HG02840 (cell line): ENCODE results near the gene INPP4B.

Experiments
- ATAC-seq: cut with Tn5 transposase; IDR thresholded peaks from one replicate; pipeline ENCODE4 v1.9.1; 2021; ENCODE audit warnings: mild to moderate bottlenecking, moderate library complexity, moderate number of reproducible peaks; ENCODE audit not compliant: unreplicated experiment, low FRiP score

The INPP4B gene

DNA sequence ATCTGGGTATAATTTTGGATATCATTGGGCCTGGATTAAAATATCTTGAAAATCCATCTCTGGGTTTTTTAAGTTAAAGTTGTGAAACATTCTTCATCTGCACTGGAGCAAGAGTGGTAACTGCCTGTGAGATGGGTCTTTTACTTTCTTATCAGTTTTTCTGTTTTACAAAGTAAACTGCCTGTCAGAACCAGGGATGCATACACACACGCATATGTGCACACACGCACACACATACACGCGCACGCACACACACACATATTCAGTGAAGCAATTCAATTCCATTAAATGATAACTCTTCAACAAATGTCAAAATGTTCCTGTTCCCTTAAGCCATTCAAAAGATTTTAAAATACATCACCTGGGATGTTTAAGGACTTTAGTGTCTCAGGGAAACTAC lies 515.8 kb downstream of the INPP4B start:
- ATAC-seq = no peak

DNA sequence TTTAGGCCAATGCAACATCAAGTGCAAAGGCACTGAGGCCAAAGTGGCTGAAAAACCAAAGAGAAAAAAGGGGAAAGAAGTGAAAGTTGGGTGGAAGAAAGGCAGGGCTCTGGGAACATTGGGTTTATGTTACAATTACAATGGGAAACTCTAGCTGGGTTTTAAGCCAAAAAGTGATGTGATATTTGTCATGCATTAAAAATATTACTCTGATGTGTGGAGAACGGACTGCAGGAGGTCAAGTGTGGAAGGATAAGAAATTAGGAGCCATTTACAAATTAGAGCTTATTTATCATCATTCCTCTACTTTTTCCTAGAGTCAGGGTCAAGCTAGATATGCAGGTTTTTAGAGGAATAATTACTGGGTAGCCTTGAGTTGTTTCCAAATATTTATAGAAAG lies 516.8 kb downstream of the INPP4B start:
- no peak for ATAC-seq

DNA sequence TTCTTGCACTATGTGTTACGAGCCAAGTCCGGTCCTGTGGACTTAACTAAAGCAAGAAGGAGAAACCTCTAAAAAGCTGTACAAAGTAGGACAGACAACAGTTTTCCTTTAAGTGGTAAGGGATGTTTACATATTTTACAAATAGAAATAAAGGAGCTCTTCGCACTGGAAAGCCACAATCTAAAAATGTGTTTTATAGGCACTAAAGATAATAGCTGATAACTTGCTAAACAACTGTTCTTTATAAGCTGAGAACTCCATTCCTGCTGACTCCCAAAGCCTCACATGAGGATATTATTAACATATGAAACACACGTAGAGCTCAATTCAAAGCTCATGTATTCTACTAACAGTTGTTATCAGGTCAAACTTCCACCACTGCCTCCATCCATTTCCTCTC lies 519.9 kb downstream of the INPP4B start:
- ATAC-seq = no peak

DNA sequence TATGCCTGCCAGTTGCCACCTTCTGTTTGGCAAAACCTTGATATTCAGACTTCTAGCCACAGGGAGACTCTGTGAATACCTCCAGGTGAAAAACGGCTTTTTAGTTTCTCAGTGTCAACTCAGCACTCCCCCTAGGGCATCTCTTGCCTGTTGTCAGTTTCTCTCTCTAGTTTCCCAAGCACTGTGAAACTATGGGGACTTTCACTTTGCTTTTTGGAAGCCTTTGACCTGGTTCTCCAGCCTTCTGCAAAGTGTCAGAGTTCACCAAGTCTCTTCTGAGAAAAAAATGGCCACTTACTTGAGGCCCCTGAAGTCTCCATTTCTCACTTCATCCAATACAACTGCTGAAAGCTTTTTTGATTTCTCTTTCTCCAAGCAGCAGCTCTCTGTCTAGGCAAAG lies 521.5 kb downstream of the INPP4B start:
- no peak for ATAC-seq

DNA sequence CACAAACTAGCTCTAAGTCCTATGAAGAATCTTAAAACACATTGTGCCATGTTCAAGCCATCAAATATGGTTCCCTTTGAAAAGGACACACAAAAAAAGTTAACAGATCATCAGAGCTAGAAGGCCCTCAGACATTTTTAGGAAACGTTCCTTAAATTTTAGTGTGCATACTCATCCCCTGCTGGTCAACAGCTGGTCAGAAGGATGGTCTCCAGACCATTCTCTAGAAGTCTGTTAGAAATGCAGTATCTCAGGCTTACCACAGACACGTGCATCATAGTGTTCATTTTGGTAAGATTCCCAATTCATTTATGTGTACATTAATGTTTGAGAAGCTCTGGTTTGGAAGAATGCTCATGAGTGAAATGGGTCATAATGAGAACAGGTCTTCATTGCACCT lies 523.1 kb downstream of the INPP4B start:
- ATAC-seq = no peak

DNA sequence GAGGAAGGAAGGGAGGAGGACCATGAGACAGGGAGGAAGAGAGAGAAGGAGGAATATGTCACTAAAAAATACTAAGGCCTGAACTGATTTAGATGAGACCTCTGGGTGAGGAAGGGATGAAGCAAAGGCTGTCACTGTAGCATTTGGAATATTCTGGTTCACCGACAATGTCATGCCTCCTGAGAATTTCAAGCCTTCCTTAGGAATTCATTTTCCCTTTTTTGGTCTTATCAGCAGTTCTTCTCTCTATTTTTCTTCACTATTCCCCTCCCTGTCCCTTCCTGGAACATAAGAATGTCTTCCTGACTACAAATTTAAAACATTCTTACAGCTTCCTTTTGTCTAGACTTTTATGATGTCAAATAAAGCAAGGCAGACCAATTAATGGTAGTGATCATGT lies 527.8 kb downstream of the INPP4B start:
- ATAC-seq = no peak

DNA sequence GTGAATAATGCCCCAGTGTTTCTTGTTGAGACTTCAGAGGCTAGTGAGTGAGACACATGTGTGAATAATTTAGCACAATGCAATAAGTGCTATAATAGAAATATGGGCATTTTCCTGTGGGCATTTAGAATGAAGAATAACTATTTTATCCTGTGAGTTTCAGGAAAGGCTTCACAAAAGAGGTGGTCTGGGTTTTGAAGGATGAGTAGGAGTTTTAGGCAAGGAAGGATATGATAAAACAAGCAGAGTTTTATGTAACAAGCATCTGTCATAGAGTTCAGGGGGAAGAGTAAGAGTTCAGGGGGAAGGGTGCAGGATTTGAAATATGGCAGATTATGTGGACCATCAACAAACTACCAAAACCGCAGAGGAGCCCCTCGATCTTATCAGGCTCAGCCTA lies 529.2 kb downstream of the INPP4B start:
- ATAC-seq = no peak

DNA sequence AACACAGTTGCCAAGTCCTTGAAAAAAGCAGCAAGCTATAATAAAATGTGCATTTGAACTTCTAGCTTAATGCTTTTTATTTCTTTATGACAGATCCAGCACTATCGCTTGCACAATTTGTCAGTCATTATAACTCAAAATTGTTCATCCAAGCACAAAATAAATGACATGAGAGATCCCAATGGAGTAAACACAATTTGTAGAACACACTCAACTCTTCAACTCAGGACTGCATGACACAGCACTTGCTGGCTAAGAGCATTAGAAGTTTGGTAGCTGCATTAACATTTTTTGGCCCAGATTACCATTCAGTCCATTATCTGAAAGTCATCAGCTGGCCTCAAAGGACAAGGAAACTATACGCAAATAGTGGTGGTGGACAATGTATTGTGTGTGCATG lies 530.1 kb downstream of the INPP4B start:
- no peak for ATAC-seq

DNA sequence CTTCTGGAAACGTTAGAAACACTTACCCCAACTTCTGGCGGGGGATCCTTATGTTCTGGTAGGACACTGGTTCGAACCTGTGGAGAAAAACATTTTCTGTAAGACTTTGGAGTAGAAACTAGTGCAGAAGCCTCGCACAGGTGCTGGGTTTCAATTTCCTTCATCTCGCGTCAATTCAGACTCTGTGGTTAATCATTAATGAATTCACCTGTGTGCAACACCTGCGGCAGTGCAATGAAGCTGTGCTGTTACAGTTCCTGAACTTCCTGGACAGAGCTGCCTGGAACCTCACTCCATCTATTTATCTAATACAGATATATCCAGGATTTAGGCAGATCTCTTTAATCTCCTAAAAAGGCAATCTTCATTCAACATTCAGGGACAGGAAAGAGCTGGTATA lies 531.4 kb downstream of the INPP4B start:
- no peak for ATAC-seq

DNA sequence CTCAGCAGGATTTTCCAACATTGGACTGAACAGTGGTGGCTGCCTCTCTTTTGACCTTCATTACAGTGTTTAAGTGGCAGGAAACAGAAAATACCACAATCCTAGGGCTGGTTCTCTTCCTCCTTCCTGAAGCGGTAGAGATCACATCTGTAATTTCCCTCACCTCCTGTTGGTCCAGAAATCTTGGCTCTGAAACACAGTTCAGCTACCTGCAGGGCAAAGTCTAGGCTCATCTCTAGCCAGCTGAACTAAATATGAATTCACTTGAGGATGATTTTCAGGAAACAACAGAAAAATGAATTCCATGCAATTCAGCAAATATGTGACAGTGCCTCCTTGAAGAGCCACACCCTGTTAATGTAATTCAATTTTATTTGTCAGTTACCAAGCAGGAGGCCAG lies 531.9 kb downstream of the INPP4B start:
- ATAC-seq = no peak

DNA sequence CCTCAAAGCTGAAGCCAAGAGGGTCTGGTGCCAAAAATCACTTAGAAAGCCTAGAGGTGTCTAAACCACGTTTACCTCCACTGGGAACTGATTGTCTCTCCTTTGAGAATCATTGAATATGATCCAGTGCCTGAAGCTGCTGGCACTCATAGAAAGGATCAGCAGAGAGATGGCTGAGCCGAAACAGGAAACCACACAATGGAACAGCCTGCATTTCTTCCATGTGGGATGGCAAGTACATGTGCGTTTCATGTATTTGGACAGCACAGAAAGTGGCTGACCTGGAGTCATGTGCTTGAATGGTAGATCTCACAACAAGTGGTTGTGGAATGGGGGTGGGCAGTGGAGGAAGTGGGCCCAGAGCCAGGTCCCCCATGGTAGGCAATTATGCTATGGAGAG lies 533.7 kb downstream of the INPP4B start:
- no peak for ATAC-seq

DNA sequence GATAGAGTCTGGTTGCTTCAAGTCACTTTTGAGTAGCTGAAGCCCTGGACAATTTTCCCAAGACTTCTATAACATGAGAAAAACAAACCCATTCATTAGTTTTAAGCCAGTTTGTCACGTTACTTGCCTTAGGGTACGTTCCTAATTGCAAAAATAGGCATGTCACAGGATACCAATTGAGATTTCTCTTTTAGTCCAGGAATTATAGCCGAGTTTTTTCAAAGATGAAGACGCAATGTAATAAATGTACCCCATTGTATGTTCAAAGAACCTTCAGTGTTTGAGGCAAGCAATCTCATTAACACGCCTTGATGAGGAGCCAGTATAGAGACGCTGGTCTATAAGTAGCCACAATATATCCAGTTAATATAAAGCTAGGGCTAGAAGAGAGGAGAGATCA lies 534.2 kb downstream of the INPP4B start:
- ATAC-seq = no peak

DNA sequence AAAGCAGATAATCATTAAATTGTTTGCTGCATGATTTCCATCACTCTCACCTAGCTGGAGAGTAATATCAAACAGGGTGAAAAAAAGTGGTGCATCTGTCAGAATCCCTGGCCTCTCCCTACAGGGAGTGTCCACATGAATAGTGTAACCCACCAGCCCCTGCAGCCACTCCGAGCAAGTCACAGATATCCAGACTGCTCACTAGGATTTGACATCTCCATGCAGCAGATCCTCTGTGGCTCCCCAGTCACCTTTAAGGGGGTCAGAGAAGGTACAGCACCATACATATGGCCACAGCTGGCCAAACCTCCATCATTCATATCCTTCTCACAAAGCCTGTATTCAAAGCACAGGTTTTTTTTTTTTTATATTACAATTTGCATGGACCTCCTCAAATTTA lies 536.3 kb downstream of the INPP4B start:
- no peak for ATAC-seq

DNA sequence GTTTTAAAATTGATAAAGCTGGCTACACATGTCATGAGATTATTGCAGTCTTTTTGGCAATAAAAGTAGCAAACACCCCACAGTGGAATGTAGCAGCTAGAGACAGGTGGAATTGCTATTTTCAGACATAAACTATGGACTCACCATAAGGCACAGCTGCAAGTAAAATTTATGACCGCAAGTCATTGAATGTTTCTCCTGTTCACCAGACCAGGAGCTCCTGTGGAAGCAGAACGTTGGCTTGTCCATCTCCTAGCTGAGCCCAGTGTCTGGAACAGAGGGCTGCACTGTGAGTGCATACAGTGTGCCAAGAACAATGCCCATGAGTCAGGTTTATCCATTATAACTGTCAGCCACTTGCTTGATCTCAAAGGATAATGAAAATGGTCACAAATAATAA lies 538.2 kb downstream of the INPP4B start:
- ATAC-seq = no peak

DNA sequence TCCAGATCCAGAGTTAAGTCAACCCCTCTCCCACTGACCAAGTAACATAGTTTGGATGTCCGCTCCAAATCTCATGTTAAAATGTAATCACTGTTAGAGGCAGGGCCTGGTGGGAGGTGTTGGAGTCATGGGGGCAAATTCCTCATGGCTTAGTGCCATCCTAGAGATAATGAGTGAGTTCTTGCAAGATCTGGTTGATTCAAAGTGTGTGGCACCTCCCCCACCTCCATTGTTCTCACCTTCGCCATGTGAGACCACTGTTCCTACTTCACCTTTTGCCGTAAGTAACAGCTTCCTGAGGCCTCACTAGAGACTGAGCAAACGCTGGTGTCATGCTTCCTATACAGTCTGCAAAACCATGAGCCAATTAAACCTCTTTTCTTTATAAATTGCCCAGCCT lies 548.8 kb downstream of the INPP4B start:
- no peak for ATAC-seq

DNA sequence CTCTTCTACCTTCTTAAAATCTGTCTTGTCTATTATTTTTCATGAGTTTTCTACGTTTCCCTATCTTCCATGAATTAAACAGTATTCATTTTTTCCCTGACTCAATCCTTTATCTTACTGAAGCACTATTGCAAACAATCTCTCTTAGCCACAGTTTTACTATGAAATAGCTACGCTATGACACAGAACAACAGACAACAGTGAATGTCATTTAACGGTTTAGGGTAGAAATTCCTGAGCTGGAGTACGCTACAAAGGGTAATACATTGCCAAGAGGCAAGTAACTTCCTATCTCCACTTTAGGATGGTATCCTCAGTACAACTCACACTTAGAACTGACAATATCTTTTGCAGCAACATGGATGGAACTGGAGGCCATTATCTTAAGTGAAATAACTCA lies 552.6 kb downstream of the INPP4B start:
- no peak for ATAC-seq

DNA sequence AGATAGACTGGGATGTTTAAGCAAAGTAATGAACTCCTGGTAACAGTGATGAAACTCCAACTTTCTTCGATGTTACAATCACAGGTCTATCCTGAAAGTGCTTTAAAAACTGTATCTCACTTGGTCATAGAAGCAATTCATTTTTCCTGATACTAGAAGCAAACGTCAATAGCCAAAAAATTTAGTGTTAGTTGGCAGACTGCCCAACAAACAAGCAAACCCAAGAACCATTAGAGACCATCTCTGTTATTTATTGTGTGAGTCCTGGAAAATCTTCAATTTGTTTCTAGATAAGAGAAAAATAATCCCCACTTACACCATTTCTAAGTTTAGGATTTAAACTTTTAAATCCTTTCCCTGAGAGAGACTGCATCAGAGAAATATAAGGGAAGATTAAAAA lies 553.9 kb downstream of the INPP4B start:
- no peak for ATAC-seq

DNA sequence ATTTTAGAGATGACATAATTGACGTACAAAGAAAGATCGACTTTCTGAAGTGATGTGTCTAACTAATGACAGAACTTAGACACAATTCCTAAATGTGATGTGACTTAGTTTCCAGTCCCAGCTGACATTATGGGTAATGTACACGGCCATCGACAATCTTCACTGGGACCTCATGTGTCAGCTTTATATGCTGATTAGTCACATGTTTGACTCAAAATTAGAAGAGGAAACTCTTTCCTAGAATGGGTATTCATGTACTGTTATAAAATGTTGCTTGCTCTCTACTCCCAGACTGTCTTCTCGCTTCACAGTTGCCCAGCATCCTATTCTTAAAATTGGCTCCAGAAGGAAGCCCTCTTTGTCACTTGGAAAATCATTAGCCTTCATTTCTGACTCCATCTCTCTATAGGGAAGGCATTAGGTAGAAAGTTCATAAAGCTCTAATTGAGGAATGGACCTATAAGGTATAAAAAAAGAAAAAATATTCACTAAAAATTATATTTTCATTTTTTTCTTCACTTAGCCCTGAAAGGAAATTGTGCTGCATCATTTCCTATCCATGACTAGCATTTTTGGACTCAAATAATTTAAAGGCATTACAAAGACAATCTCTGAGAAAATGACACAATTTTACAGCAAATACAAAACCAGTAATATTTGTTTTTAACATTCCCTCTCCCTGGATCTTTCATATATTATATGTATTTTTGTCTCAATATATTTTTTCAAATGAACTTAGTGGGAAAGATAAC lies 554.6 kb downstream of the INPP4B start:
- no peak for ATAC-seq

DNA sequence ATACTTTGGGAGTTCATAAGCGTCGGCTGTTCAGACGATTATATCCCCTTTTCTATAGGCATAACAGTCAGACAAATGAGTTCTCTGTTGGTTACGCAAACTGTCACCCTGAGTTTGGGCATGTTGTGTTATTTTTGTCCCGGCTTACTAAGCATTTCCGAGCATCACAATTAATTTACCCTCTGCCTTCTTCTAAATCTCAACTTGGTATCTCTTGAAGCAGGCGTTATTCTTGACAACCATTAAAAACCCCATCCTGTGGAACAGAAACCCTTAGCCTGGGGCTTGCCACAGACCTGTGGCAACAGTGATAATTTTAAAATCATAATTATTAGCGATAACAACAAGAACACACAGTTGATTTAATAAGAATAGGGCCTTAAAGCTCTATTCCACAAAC lies 558.7 kb downstream of the INPP4B start:
- no peak for ATAC-seq

DNA sequence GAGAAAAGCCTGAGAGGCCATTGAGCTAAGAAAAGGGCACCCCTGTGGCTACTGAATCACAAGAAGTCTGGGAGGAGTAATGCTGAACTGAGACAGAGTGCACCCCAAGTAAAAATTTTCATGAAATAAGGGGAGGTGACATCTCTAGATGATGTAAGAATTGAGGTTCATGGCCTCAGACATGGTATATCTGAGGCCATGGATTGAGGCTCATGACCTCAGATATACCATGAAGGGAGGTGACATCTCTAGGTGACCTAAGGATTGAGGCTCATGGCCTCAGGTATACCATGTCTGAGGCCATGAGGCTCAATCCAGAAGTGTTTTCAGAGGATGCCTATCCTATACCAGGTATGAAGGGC lies 560.9 kb downstream of the INPP4B start:
- no peak for ATAC-seq

DNA sequence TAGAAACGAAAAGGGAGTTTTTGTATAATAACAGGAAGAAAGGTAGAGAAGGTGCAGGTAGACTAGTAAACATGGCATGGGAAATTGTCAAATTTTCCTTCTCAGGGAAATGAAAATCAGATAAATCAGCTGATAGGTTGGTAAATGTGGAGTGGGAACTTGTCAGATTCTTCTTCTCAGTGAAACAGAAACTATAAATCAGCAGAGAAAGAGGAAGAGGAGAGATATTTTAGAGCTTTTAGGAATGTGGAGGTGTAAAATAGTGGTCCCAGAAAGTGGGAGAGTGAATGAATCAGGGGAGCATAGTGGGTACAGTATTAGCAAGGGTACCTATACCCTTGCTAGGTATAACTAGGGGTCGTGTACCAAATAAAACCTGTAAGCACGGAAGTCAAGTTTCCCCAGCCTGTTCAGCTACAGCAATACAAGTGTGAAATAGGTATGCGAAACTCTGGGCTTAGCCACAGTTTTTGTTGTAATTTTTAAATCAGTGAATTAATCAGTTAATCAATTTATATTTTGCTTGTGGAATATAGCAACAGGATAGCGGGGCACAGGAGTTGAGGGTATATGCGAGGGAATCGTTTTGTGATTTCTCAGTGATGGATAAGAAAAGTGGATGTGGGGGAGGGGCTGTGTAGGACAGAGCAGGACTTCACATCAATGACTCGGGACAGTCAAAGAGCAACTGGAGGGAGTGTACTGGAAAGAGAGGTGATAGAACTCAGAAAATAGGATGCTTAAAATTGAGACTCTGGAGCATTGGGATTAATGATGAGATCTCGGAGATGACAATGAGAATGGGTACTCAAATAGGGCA lies 561.5 kb downstream of the INPP4B start:
- ATAC-seq = no peak

DNA sequence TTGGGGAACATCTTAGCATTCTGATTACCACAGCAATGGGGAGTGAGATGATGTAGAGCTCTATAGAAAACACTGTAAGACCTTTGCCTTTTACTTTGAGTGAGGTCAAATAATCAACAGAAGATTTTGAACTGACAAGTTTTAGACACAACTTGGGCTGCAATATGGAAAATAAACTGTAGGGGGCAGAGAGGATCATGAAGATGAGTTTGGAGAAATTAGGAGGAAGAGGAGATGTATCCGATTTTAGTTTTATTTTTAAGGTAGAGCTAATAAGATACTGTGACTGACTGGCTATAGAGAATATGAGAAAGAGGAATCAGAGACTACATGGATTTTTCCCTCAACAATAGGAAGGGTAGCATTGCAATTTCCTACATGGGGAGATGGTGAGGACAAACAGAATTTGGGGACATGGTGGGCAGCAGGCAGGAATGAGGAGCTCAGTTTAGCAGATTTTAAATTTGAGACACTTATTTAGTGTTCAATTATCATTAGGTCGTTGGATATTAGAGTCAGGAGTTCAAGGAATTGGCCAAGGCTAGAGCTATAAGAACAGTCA lies 563.1 kb downstream of the INPP4B start:
- ATAC-seq = no peak
